Fibroblast of skin of right biceps (primary cell): ENCODE results near the gene GANAB.
"Not testable (repeated sequence)": the region's sequence is repeated elsewhere in the genome, so short reads cannot be mapped to it uniquely, and the experiment has no call there.

ENCODE experiments used
- DNase-seq: peaks from one replicate; pipeline ENCODE4 v3.0.0-alpha.2; 2013

The GANAB gene

GRCh38 chr11:62645946-62646824 is at the start of gene GANAB:
Gene GANAB, minus strand, starts transcription at chr11:62646613. Its CDS starts 14 bp downstream, at chr11:62646599.
- peak; percentile 98 for DNase-seq

GRCh38 chr11:62694455-62695167 is 48.2 kb upstream of the GANAB start:
- peak; percentile 74 for DNase-seq

GRCh38 chr11:62693624-62694023 is 47.2 kb upstream of the GANAB start:
- not testable (repeated sequence) for DNase-seq

- peak; percentile 94 for DNase-seq
Measured at GRCh38 chr11:62689421-62690183, 43.2 kb upstream of the GANAB start, which contains the start of gene LRRN4CL. Gene LRRN4CL, minus strand, starts transcription at chr11:62689530. Its CDS starts 1,022 bp downstream, at chr11:62688508.

- DNase-seq = no peak
Measured at GRCh38 chr11:62688491-62688890, 42.1 kb upstream of the GANAB start.

- no peak for DNase-seq
Measured at GRCh38 chr11:62687508-62688396, 41.3 kb upstream of the GANAB start.

- no peak for DNase-seq
Measured at GRCh38 chr11:62682518-62682917, 36.1 kb upstream of the GANAB start.

GRCh38 chr11:62680825-62681240 is 34.4 kb upstream of the GANAB start:
- DNase-seq = peak; percentile 81

- DNase-seq = peak; percentile 89
Measured at GRCh38 chr11:62678770-62679696, 32.6 kb upstream of the GANAB start, which contains the start of gene UBXN1. Gene UBXN1, minus strand, starts transcription at chr11:62679073. Its CDS starts 150 bp downstream, at chr11:62678923.

GRCh38 chr11:62678433-62678769 is 32.0 kb upstream of the GANAB start:
- DNase-seq = no peak

GRCh38 chr11:62677714-62678113 is 31.3 kb upstream of the GANAB start:
- DNase-seq = no peak

GRCh38 chr11:62677156-62677555 is 30.7 kb upstream of the GANAB start:
- DNase-seq = no peak

- DNase-seq = no peak
Measured at GRCh38 chr11:62676698-62677097, 30.3 kb upstream of the GANAB start.

GRCh38 chr11:62675415-62675814 is 29.0 kb upstream of the GANAB start:
- DNase-seq = not testable (repeated sequence)

GRCh38 chr11:62673196-62673525 is 26.7 kb upstream of the GANAB start:
- no peak for DNase-seq

- DNase-seq = peak; percentile 88
Measured at GRCh38 chr11:62671608-62672389, 25.4 kb upstream of the GANAB start, which contains the start of the genes LBHD1 and UQCC3. Gene LBHD1, minus strand, starts transcription at chr11:62672267. Its CDS starts 2,236 bp downstream, at chr11:62670031. Gene UQCC3, plus strand, starts transcription at chr11:62671673. Its CDS starts 73 bp downstream, at chr11:62671746.

- DNase-seq = peak; percentile 30
Measured at GRCh38 chr11:62671236-62671607, 24.8 kb upstream of the GANAB start.

GRCh38 chr11:62669420-62670161 is 23.2 kb upstream of the GANAB start:
- DNase-seq = no peak

- DNase-seq = no peak
Measured at GRCh38 chr11:62667460-62667859, 21.0 kb upstream of the GANAB start.
